ENCODE measurements around the gene RNF39.
A peak's percentile ranks its signal among the peaks of the same experiment; 100 is the strongest.

Gene RNF39

GRCh38 chr6:30077218-30077617 lies 1.6 kb upstream of the RNF39 start:
- H3K27me3 ChIP-seq (ENCODE audit: control insufficient read depth in 1 of 2, insufficient read depth in 1 of 2, low read length in 2 of 2) = peaks cover 78 to 80% of the 10 kb centered on the region in 2 experiments
- H3K4me2 ChIP-seq (ENCODE audit: low read length, poor library complexity, severe bottlenecking) = no peak overlapping the region
- H3K9ac ChIP-seq (ENCODE audit: low read length) = no peak overlapping the region
- H4K8ac ChIP-seq (ENCODE audit: low read length) = no peak overlapping the region
- H2BK5ac ChIP-seq (ENCODE audit: low read depth, low read length, poor library complexity, severe bottlenecking) = no peak overlapping the region
- no peak overlapping the region for H2BK15ac ChIP-seq (ENCODE audit: low read depth, poor library complexity, severe bottlenecking)
- no peak overlapping the region for H2AFZ ChIP-seq (ENCODE audit: low read depth, low read length)
- no peak overlapping the region for H3K14ac ChIP-seq (ENCODE audit: low read length in 2 of 2)
- H4K91ac ChIP-seq (ENCODE audit: low read length) = no peak overlapping the region
- no peak overlapping the region for H3K18ac ChIP-seq (ENCODE audit: low read depth in 1 of 2, low read length in 2 of 2)
- peaks cover 20% of the 10 kb centered on the region for H3K4me1 ChIP-seq (ENCODE audit: control insufficient read depth, insufficient read depth, low read depth, low read length)
- no peak overlapping the region for H2BK120ac ChIP-seq (ENCODE audit: low read depth, low read length)
- no peak overlapping the region for H3K23ac ChIP-seq (ENCODE audit: low read length in 2 of 2)
- WGBS = 61% methylated on average over 3 of the region's 4 CpGs
- no peak overlapping the region for H3K4ac ChIP-seq (ENCODE audit: low read depth in 1 of 2, low read length in 2 of 2)
- no peak for DNase-seq
- H3K79me1 ChIP-seq (replicated peaks; ENCODE audit: low read length, poor library complexity, severe bottlenecking) = no peaks in the 10 kb centered on the region
- H3K9me3 ChIP-seq (ENCODE audit: control insufficient read depth, low read length) = no peaks in the 10 kb centered on the region
- no peak overlapping the region for H3K27ac ChIP-seq (ENCODE audit: low read length, poor library complexity, severe bottlenecking)
- H3K4me3 ChIP-seq (ENCODE audit: insufficient read depth in 1 of 2, low read depth in 1 of 2, low read length in 2 of 2) = no peak overlapping the region
- H3K36me3 ChIP-seq (ENCODE audit: control insufficient read depth in 1 of 2, insufficient read depth in 2 of 2, low read depth in 1 of 2, low read length in 2 of 2) = no peaks in the 10 kb centered on the region
- no peak overlapping the region for H2BK12ac ChIP-seq (ENCODE audit: low read length in 2 of 2)
- H2AK5ac ChIP-seq (ENCODE audit: low read length, severe bottlenecking) = no peak overlapping the region

- Histone ChIP-seq H2AFZ (ENCODE audit: low read depth, low read length) (no peak overlapping the region), H3K4me3 (ENCODE audit: insufficient read depth in 1 of 2, low read depth in 1 of 2, low read length in 2 of 2) (peak overlapping the region in 1 of 2 experiments; percentile 63), H3K9ac (ENCODE audit: low read length) (no peak overlapping the region), H3K4me2 (ENCODE audit: low read length, poor library complexity, severe bottlenecking) (no peak overlapping the region), H3K4me1 (ENCODE audit: control insufficient read depth, insufficient read depth, low read depth, low read length) (peaks cover 25% of the 10 kb centered on the region), H3K4ac (ENCODE audit: low read depth in 1 of 2, low read length in 2 of 2) (no peak overlapping the region), H3K14ac (ENCODE audit: low read length in 2 of 2) (no peak overlapping the region), H3K79me1 (replicated peaks; ENCODE audit: low read length, poor library complexity, severe bottlenecking) (no peaks in the 10 kb centered on the region), H4K8ac (ENCODE audit: low read length) (no peak overlapping the region), H2BK5ac (ENCODE audit: low read depth, low read length, poor library complexity, severe bottlenecking) (no peak overlapping the region), H2AK5ac (ENCODE audit: low read length, severe bottlenecking) (no peak overlapping the region), H3K27me3 (ENCODE audit: control insufficient read depth in 1 of 2, insufficient read depth in 1 of 2, low read length in 2 of 2) (peaks cover 86 to 92% of the 10 kb centered on the region in 2 experiments), H2BK12ac (ENCODE audit: low read length in 2 of 2) (no peak overlapping the region), H3K23ac (ENCODE audit: low read length in 2 of 2) (peak overlapping the region in 1 of 2 experiments; percentile 80), H2BK15ac (ENCODE audit: low read depth, poor library complexity, severe bottlenecking) (no peak overlapping the region), H4K91ac (ENCODE audit: low read length) (no peak overlapping the region), H2BK120ac (ENCODE audit: low read depth, low read length) (no peak overlapping the region), H3K36me3 (ENCODE audit: control insufficient read depth in 1 of 2, insufficient read depth in 2 of 2, low read depth in 1 of 2, low read length in 2 of 2) (peaks cover 0 to 3% of the 10 kb centered on the region in 2 experiments), H3K18ac (ENCODE audit: low read depth in 1 of 2, low read length in 2 of 2) (peak overlapping the region in 1 of 2 experiments; percentile 29), H3K27ac (ENCODE audit: low read length, poor library complexity, severe bottlenecking) (no peak overlapping the region), H3K9me3 (ENCODE audit: control insufficient read depth, low read length) (no peaks in the 10 kb centered on the region)
- WGBS = 39% methylated on average over 15 of the region's 22 CpGs
- no peak for DNase-seq
Observed at GRCh38 chr6:30075790-30076732, 492 bp upstream of the RNF39 start.

- Histone ChIP-seq H3K4me2 (ENCODE audit: low read length, poor library complexity, severe bottlenecking) (peak overlapping the region; percentile 58), H2AFZ (ENCODE audit: low read depth, low read length) (no peak overlapping the region), H3K4me1 (ENCODE audit: control insufficient read depth, insufficient read depth, low read depth, low read length) (peaks cover 28% of the 10 kb centered on the region), H2AK5ac (ENCODE audit: low read length, severe bottlenecking) (no peak overlapping the region), H3K14ac (ENCODE audit: low read length in 2 of 2) (no peak overlapping the region), H2BK15ac (ENCODE audit: low read depth, poor library complexity, severe bottlenecking) (no peak overlapping the region), H3K27ac (ENCODE audit: low read length, poor library complexity, severe bottlenecking) (no peak overlapping the region), H3K4me3 (ENCODE audit: insufficient read depth in 1 of 2, low read depth in 1 of 2, low read length in 2 of 2) (peak overlapping the region in 1 of 2 experiments; percentile 63), H4K91ac (ENCODE audit: low read length) (no peak overlapping the region), H2BK12ac (ENCODE audit: low read length in 2 of 2) (no peak overlapping the region), H3K36me3 (ENCODE audit: control insufficient read depth in 1 of 2, insufficient read depth in 2 of 2, low read depth in 1 of 2, low read length in 2 of 2) (peaks cover 9 to 11% of the 10 kb centered on the region in 2 experiments), H3K27me3 (ENCODE audit: control insufficient read depth in 1 of 2, insufficient read depth in 1 of 2, low read length in 2 of 2) (peaks cover 81 to 93% of the 10 kb centered on the region in 2 experiments), H3K79me1 (replicated peaks; ENCODE audit: low read length, poor library complexity, severe bottlenecking) (peaks cover 3% of the 10 kb centered on the region), H2BK120ac (ENCODE audit: low read depth, low read length) (no peak overlapping the region), H4K8ac (ENCODE audit: low read length) (no peak overlapping the region), H3K9ac (ENCODE audit: low read length) (no peak overlapping the region), H3K23ac (ENCODE audit: low read length in 2 of 2) (no peak overlapping the region), H2BK5ac (ENCODE audit: low read depth, low read length, poor library complexity, severe bottlenecking) (no peak overlapping the region), H3K18ac (ENCODE audit: low read depth in 1 of 2, low read length in 2 of 2) (no peak overlapping the region), H3K9me3 (ENCODE audit: control insufficient read depth, low read length) (no peaks in the 10 kb centered on the region), H3K4ac (ENCODE audit: low read depth in 1 of 2, low read length in 2 of 2) (no peak overlapping the region)
- WGBS = 3% methylated on average over 35 of the region's 37 CpGs
- no peak for DNase-seq
Observed at GRCh38 chr6:30074331-30075093, 1.1 kb downstream of the RNF39 start.
